Right lobe of liver (tissue), 6 donors: ENCODE measurements around the gene DNM1. TPM values are rescaled to one million over a fixed set of nuclear protein-coding genes. Genes with fewer than 3 reads are reported as not detected.

ENCODE experiments used
- ATAC-seq, 4 donors: fragments of 200-7000 bp; cut with Tn5 transposase; one replicate each; pipeline ENCODE4 v1.9.1; 2020; ENCODE audit warnings: mild to moderate bottlenecking in 4 of 4, moderate library complexity in 4 of 4
- DNase-seq, 3 donors: peaks; one replicate each; pipeline ENCODE4 v3.0.0-alpha.2; 2020
- H3K27ac ChIP-seq, 3 donors: fragments of 200-600 bp; one replicate each; pipeline ENCODE4 v1.8.0; 2022
- H3K27me3 ChIP-seq, 2 donors: fragments of 200-600 bp; one replicate each; pipeline ENCODE4 v1.8.0; 2022
- H3K36me3 ChIP-seq, 4 donors: fragments of 200-600 bp; sonication (generic) in 1 of 4; one replicate each; pipeline versions ENCODE4 v1.5.1 to v1.8.0; 2017 to 2022; ENCODE audit warnings: control low read depth in 1 of 4
- H3K4me1 ChIP-seq, 4 donors: fragments of 200-600 bp; sonication (generic) in 1 of 4; one replicate each; pipeline versions ENCODE4 v1.5.1 to v1.8.0; 2017 to 2022; ENCODE audit warnings: control low read depth in 1 of 4
- H3K4me3 ChIP-seq, 3 donors: fragments of 200-600 bp; one replicate each; pipeline ENCODE4 v1.8.0; 2022
- H3K9me3 ChIP-seq, 4 donors: fragments of 200-600 bp; sonication (generic) in 1 of 4; one replicate each; pipeline versions ENCODE4 v1.5.1 to v1.8.0; 2017 to 2022; ENCODE audit warnings: control low read depth in 1 of 4
- CTCF ChIP-seq, 4 donors: fragments of 200-600 bp in 3 of 4; fragments of 450-650 bp in 1 of 4; IDR thresholded peaks; one replicate each; pipeline versions ENCODE4 v1.5.1 to v1.8.0; 2016 to 2022; ENCODE audit warnings: antibody characterized with exemption in 4 of 4, mild to moderate bottlenecking in 2 of 4
- POLR2A ChIP-seq: fragments of 450-650 bp; IDR thresholded peaks from one replicate; pipeline ENCODE4 v1.6.1; 2017; ENCODE audit warnings: antibody characterized with exemption, mild to moderate bottlenecking
- WGBS: methylation state at CpG from one replicate; pipeline ENCODE4 v1.1.6; 2018; ENCODE audit warnings: low coverage, low lambda C conversion rate; ENCODE audit not compliant: insufficient coverage; ENCODE audit errors: missing lambda C conversion rate; 5-methylcytosine and 5-hydroxymethylcytosine counted together
- intact Hi-C, 2 donors: fragments of 100-400 bp; cut with DNase I; formaldehyde crosslinking; loops; one replicate each; pipeline versions ENCODE4 v1.11.2 to v1.14.1; 2022
- long read RNA-seq: library from polyadenylated mRNA; unstranded; transcript quantifications from one replicate; pipeline ENCODE4 v2.0.0, GENCODE V29; 2019
- total RNA-seq, 6 experiments: library from RNA; depleted of rRNA in 2 of 6; stranded (reverse); fragments of >200 nt in 2 of 6; fragmentation: NEBNext Ultra II Directional in 3 of 6; extraction: Animal tissue kit (Norgen Biotek cat#: 25700) in 3 of 6; gene quantifications; one replicate each; pipeline versions ENCODE4 v1.1.0 to v1.2.4, GENCODE V29; 2016 to 2023
- donor health status: DM: no; HTN: yes; CAD: no.
- donor health status: DM: no; HTN: no; CAD: no.
- donor health status: DM: no; HTN: no; CAD: no.
- donor health status: DM: no; HTN: yes; CAD: no.
- donor health status: DM: no; HTN: yes; CAD: no.

Gene DNM1
- 1 to 10 TPM in 4 of 6 experiments, under 1 TPM in 2; 0.43 to 3.1 (median 1.8) TPM for total RNA-seq
- long read RNA-seq = 0 reads

DNA sequence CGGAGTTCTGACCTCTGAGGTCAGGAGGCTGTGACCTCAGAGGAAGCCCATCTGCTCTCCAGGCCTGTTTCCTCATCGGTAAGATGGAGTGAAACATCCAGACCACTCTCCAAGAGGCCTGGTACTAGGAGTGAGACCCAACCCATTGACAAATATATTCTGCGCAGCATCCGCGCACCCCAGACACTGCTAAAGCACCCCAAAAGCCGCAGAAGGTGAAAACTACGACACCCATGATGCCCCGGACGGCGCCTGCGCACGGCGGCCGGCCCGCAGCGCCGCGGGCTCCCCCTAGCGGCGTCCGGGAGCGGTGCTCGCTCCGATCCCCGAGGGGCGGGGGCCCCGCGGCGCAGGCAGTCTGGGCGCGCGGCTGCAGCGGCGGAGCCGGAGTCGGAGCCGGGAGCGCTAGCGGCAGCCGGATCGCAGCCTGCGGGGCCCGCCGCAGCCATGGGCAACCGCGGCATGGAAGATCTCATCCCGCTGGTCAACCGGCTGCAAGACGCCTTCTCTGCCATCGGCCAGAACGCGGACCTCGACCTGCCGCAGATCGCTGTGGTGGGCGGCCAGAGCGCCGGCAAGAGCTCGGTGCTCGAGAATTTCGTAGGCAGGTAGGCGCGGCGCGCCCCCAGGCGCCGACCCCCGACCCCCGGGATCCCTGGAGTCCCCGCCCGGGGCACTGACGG is at the start of gene DNM1:
TSS of gene DNM1 (plus strand) at position 356 of the 683 bp plus-strand sequence. CDS start at position 448, 92 bp downstream.
- DNase-seq (peak in 2 of 3 donors; percentile 67 to 70), ATAC-seq (peak; percentile 90 to 98 (median 91))
- intact Hi-C loops = no loop called here
- TF ChIP-seq CTCF (IDR thresholded peaks at IDR 0.05) (peak; percentile 84 to 100 (median 89)), POLR2A (no peak)
- Histone ChIP-seq H3K4me3 (peak within 1 kb of the TSS; percentile 38 to 60 (median 46)), H3K9me3 (no peaks in the 10 kb centered on the region), H3K36me3 (no peaks in the 10 kb centered on the region), H3K27ac (no peak within 1 kb of the TSS), H3K4me1 (peaks cover 0 to 12% (median 0%) of the 10 kb centered on the region in 4 donors), H3K27me3 (no peaks in the 10 kb centered on the region)
- 2% methylated on average over 5 of the region's 72 CpGs for WGBS

GRCh38 chr9:128153947-128154695 is 49.1 kb upstream of the DNM1 start:
- DNase-seq = peak in 1 of 3 donors; percentile 45
- TF ChIP-seq CTCF (IDR thresholded peaks at IDR 0.05) = no peak
- TF ChIP-seq POLR2A = no peak
- H3K4me3 ChIP-seq = no peak overlapping the region
- H3K27ac ChIP-seq = no peak overlapping the region
- peaks cover 0 to 9% (median 3%) of the 10 kb centered on the region in 4 donors for H3K4me1 ChIP-seq
- H3K9me3 ChIP-seq = no peaks in the 10 kb centered on the region
- H3K27me3 ChIP-seq = no peaks in the 10 kb centered on the region
- 17% methylated on average over 1 of the region's 13 CpGs for WGBS
- intact Hi-C loops = no loop called here
- H3K36me3 ChIP-seq = no peaks in the 10 kb centered on the region
- ATAC-seq = no peak

DNA sequence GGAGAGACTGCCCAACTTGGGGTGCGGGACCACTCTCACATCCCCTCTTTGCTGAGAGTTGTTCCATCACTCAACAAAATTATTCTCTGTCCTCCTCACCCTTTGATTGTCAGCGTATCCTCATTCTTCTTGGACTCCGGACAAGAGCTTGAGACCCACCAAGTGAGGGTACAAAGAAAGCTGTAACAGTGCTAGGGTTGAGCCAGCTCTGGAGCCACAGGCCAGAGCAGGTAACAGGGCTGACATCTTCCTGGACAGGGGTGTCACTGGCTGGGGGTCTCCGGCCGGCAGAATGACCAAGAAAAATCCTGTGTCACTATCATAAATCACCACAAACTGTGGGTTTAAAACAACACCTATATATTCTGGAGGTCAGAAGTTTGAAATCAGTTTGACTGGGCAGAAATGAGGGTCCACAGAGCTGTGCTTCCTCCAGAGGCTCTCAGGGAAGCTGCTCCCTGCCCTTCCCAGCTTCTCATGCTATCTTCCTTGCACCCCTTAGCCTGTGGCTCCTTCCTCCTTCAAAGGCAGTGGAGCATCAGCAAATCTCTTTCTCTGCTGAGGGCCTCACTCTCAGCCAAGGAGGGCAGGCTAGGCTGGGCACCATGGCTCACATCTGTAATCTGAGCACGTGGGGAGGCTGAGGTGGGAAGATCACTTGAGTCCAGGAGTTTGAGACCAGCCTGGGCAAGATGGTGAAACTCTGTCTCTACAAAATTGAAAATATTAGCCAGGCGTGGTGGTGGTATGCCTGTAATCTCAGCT is 47.3 kb upstream of the DNM1 start:
- ATAC-seq = no peak
- TF ChIP-seq POLR2A (no peak), CTCF (IDR thresholded peaks at IDR 0.05) (no peak)
- no peak overlapping the region for H3K4me3 ChIP-seq
- WGBS = 76% methylated on average over 5 of the region's 7 CpGs
- no peaks in the 10 kb centered on the region for H3K36me3 ChIP-seq
- DNase-seq = peak in 2 of 3 donors; percentile 27 to 42
- no peaks in the 10 kb centered on the region for H3K27me3 ChIP-seq
- intact Hi-C loops = no loop called here
- H3K4me1 ChIP-seq = peaks cover 0 to 5% (median 0%) of the 10 kb centered on the region in 4 donors
- H3K9me3 ChIP-seq = no peaks in the 10 kb centered on the region
- no peak overlapping the region for H3K27ac ChIP-seq

- Histone ChIP-seq H3K9me3 (no peaks in the 10 kb centered on the region), H3K27me3 (no peaks in the 10 kb centered on the region), H3K36me3 (no peaks in the 10 kb centered on the region), H3K4me1 (peaks cover 0 to 5% (median 0%) of the 10 kb centered on the region in 4 donors), H3K4me3 (peak overlapping the region; percentile 39 to 67 (median 67)), H3K27ac (peak overlapping the region in 1 of 3 donors; percentile 33)
- intact Hi-C loops = no loop called here
- ATAC-seq (no peak), DNase-seq (peak in 1 of 3 donors; percentile 60)
- TF ChIP-seq POLR2A (no peak), CTCF (IDR thresholded peaks at IDR 0.05) (no peak)
- WGBS = 12% methylated on average over 3 of the region's 11 CpGs
These were observed 43.7 kb upstream of the DNM1 start for GRCh38 chr9:128159522-128159783.
